Measurements from ENCODE around the gene PSAT1. TPM values are rescaled to one million over a fixed set of nuclear protein-coding genes. Genes with fewer than 3 reads are reported as not detected.

PSAT1 gene
- total and polyA plus RNA-seq, 2 of the 13 experiments (the other 11 are each of a cell fraction or from before 2014, with no cell fraction given), result 135 to 229 TPM

DNA sequence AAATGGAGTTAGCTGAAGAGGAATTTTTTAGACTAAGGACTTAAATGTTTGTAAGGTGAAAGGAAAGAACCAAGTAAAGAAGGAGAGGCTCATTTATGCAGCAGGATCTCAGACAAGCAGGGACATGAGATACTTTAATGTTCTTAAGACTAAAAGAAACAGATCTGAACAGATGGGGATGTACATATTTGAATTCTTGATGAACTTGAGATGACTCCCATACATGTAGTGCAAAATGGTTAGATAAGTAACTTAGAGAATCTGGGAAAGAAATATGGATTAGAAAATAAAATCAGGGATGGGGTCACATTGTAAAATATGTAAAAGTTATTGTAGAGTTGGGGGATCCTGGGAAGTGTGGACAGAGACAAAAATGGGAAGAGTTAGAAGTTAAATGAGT lies 27.1 kb upstream of the PSAT1 start:
- H3K27ac ChIP-seq (ENCODE audit: extremely low read length, insufficient read depth, low read length), result no peak overlapping the region
- FAIRE-seq, result no peak
- H2AFZ ChIP-seq (ENCODE audit: low read length), result no peak overlapping the region
- in situ Hi-C loops (cut with HindIII; ENCODE audit: extremely low pct_ligation_motif_present, low pct_unique_long_range_greater_than_20kb), result loop anchor here (10.0 kb wide), 1 partner anchor 45 kb away; no protein-coding TSS in a partner anchor
- no peak overlapping the region for H3K4me2 ChIP-seq (ENCODE audit: low read depth, low read length)
- ChIA-PET POLR2A (no interaction called here), CTCF (ENCODE audit: low intra/inter-chr PET ratio, low total read pairs) (no interaction called here)
- H3K4me1 ChIP-seq (ENCODE audit: insufficient read depth, low read length), result no peaks in the 10 kb centered on the region; the same call in 1 of the 2 replicates
- H3K9ac ChIP-seq (ENCODE audit: insufficient read depth, low read depth, low read length), result no peak overlapping the region
- H3K9me3 ChIP-seq (ENCODE audit: low read length), result no peaks in the 10 kb centered on the region
- H3K36me3 ChIP-seq (replicated peaks in 1 of 2; ENCODE audit: control insufficient read depth in 1 of 2, insufficient read depth in 2 of 2, low read length in 2 of 2), result peaks cover 8 to 33% of the 10 kb centered on the region in 2 experiments; a peak in 4 of 5 replicates
- no peaks in the 10 kb centered on the region for H3K27me3 ChIP-seq (ENCODE audit: control insufficient read depth in 1 of 2, insufficient read depth in 2 of 2, low read length in 2 of 2)
- BruUV-seq (replicated peaks), result no TSS peak
- H3K4me3 ChIP-seq (replicated peaks in 1 of 3; ENCODE audit: insufficient read depth in 1 of 3, low read depth in 2 of 3, low read length in 3 of 3), result no peak overlapping the region
- DNase-seq (ENCODE audit: low spot score), result no peak
- no peaks in the 10 kb centered on the region for H3K79me2 ChIP-seq (ENCODE audit: insufficient read depth, low read length)
- no peak for ATAC-seq
- H4K20me1 ChIP-seq (ENCODE audit: insufficient read depth, low read length), result no peaks in the 10 kb centered on the region
- TF ChIP-seq FOSL1 (CRISPR knock-in tag; IDR thresholded peaks at IDR 0.05; ENCODE audit: borderline replicate concordance) (no peak), CEBPG (CRISPR knock-in tag; IDR thresholded peaks at IDR 0.05) (no peak), ZFP90 (CRISPR knock-in tag; IDR thresholded peaks at IDR 0.05; ENCODE audit: borderline replicate concordance) (no peak), ZFP36L2 (CRISPR knock-in tag; IDR thresholded peaks at IDR 0.05) (no peak)
- TF ChIP-seq, protein P1, sequence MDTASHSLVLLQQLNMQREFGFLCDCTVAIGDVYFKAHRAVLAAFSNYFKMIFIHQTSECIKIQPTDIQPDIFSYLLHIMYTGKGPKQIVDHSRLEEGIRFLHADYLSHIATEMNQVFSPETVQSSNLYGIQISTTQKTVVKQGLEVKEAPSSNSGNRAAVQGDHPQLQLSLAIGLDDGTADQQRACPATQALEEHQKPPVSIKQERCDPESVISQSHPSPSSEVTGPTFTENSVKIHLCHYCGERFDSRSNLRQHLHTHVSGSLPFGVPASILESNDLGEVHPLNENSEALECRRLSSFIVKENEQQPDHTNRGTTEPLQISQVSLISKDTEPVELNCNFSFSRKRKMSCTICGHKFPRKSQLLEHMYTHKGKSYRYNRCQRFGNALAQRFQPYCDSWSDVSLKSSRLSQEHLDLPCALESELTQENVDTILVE (CRISPR knock-in tag; IDR thresholded peaks at IDR 0.05), result no peak
- TF ChIP-seq, protein P2, sequence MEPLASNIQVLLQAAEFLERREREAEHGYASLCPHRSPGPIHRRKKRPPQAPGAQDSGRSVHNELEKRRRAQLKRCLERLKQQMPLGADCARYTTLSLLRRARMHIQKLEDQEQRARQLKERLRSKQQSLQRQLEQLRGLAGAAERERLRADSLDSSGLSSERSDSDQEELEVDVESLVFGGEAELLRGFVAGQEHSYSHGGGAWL (CRISPR knock-in tag; IDR thresholded peaks at IDR 0.05), result no peak
- intact Hi-C loops (cut with micrococcal nuclease; ENCODE audit: unreplicated experiment), result no loop called here

DNA sequence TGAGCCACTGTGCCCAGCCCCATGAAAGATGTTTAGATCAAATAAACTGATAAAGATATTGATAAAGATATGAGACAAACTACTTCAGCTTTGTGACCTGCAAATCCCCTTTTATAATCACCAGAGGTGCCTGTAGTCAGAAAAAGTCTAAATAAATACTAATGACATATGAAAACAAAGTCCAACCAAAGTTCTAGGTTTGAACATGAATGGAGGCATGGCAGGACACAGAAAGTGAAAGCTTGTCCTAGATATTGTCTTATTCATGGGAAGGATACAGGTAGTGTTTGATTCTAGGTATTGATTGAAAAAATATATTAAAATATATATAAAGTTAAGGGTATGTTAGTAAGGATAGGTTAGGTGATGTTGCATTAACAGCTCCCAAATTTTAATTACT lies 24.6 kb upstream of the PSAT1 start:
- ChIA-PET POLR2A (interaction anchor here (2.9 kb wide), 1 partner anchor 24 kb away, joined by 19 read pairs; the partner anchor contains the start of gene PSAT1), CTCF (ENCODE audit: low intra/inter-chr PET ratio, low total read pairs) (no interaction called here)
- Histone ChIP-seq H4K20me1 (ENCODE audit: insufficient read depth, low read length) (no peaks in the 10 kb centered on the region), H3K79me2 (ENCODE audit: insufficient read depth, low read length) (no peaks in the 10 kb centered on the region), H3K4me2 (ENCODE audit: low read depth, low read length) (no peak overlapping the region), H3K9ac (ENCODE audit: insufficient read depth, low read depth, low read length) (no peak overlapping the region), H3K4me1 (ENCODE audit: insufficient read depth, low read length) (peaks cover 1% of the 10 kb centered on the region), H3K36me3 (replicated peaks in 1 of 2; ENCODE audit: control insufficient read depth in 1 of 2, insufficient read depth in 2 of 2, low read length in 2 of 2) (peaks cover 6 to 15% of the 10 kb centered on the region in 2 experiments; a peak in 2 of 5 replicates), H3K4me3 (replicated peaks in 1 of 3; ENCODE audit: insufficient read depth in 1 of 3, low read depth in 2 of 3, low read length in 3 of 3) (no peak overlapping the region), H3K27me3 (ENCODE audit: control insufficient read depth in 1 of 2, insufficient read depth in 2 of 2, low read length in 2 of 2) (no peaks in the 10 kb centered on the region), H3K27ac (ENCODE audit: extremely low read length, insufficient read depth, low read length) (no peak overlapping the region), H3K9me3 (ENCODE audit: low read length) (no peaks in the 10 kb centered on the region), H2AFZ (ENCODE audit: low read length) (no peak overlapping the region)
- DNase-seq (ENCODE audit: low spot score) (no peak), ATAC-seq (no peak), FAIRE-seq (no peak)
- BruUV-seq (replicated peaks), result no TSS peak
- TF ChIP-seq ARID2 (CRISPR knock-in tag; IDR thresholded peaks at IDR 0.05; ENCODE audit: borderline replicate concordance), result no peak
- no peak for TF ChIP-seq FIP1L1 (IDR thresholded peaks at IDR 0.05; ENCODE audit: borderline replicate concordance, insufficient read depth, low read depth, low read length)
- TF ChIP-seq THYN1 (CRISPR knock-in tag; IDR thresholded peaks at IDR 0.05; ENCODE audit: borderline replicate concordance, low read depth), result no peak
- no peak for TF ChIP-seq ZNF572 (CRISPR knock-in tag; IDR thresholded peaks at IDR 0.05)
- TF ChIP-seq TRIM24 (CRISPR knock-in tag; IDR thresholded peaks at IDR 0.05), result no peak
- no peak for TF ChIP-seq MATR3 (CRISPR knock-in tag; IDR thresholded peaks at IDR 0.05)
- TF ChIP-seq, protein P3, sequence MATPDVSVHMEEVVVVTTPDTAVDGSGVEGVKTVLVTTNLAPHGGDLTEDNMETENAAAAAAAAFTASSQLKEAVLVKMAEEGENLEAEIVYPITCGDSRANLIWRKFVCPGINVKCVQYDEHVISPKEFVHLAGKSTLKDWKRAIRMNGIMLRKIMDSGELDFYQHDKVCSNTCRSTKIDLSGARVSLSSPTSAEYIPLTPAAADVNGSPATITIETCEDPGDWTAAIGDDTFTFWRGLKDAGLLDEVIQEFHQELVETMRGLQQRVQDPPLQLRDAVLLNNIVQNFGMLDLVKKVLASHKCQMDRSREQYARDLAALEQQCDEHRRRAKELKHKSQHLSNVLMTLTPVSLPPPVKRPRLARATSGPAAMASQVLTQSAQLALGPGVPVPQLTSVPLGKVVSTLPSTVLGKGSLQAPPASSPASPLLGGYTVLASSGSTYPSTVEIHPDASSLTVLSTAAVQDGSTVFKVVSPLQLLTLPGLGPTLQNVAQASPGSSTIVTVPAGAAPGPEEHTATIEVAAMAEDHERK (CRISPR knock-in tag; IDR thresholded peaks at IDR 0.05; ENCODE audit: low read depth), result no peak
- no peak for TF ChIP-seq TEAD3 (CRISPR knock-in tag; optimal IDR thresholded peaks at IDR 0.05; ENCODE audit: borderline replicate concordance)
- TF ChIP-seq ZBTB42 (CRISPR knock-in tag; IDR thresholded peaks at IDR 0.05), result no peak
- intact Hi-C loops (cut with micrococcal nuclease; ENCODE audit: unreplicated experiment) (no loop called here), in situ Hi-C loops (cut with HindIII; ENCODE audit: extremely low pct_ligation_motif_present, low pct_unique_long_range_greater_than_20kb) (no loop called here)

All from HepG2 (cell line).